Epithelial cell of esophagus (primary cell): Measurements from ENCODE around the gene MMP17.

Experiments
- DNase-seq: peaks from one replicate; pipeline ENCODE4 v3.0.0; 2010; ENCODE audit warnings: low read depth
- H3K4me3 ChIP-seq: 2 replicates; pipeline ENCODE4 v1.5.1; 2011; ENCODE audit warnings: mild to moderate bottlenecking, low read length, control low read depth
- CTCF ChIP-seq: IDR thresholded peaks from 2 replicates; pipeline ENCODE4 v1.5.1; 2011; ENCODE audit warnings: low read depth, mild to moderate bottlenecking, low read length, control low read depth, inconsistent platforms; ENCODE audit not compliant: insufficient read depth; ENCODE audit errors: missing control alignments

Gene MMP17

GRCh38 chr12:131842169-131842568, 14.0 kb downstream of the MMP17 start:
- no peak for DNase-seq
- TF ChIP-seq CTCF, result no peak

GRCh38 chr12:131843527-131843926, 15.3 kb downstream of the MMP17 start:
- H3K4me3 ChIP-seq, result no peak overlapping the region
- no peak for TF ChIP-seq CTCF
- no peak for DNase-seq

More at GRCh38 chr12:131842169-131842568, 14.0 kb downstream of the MMP17 start:
- no peak overlapping the region for H3K4me3 ChIP-seq

GRCh38 chr12:131844140-131844539, 15.9 kb downstream of the MMP17 start:
- no peak for DNase-seq
- H3K4me3 ChIP-seq, result no peak overlapping the region
- no peak for TF ChIP-seq CTCF

- no peak overlapping the region for H3K4me3 ChIP-seq
- no peak for TF ChIP-seq CTCF
- no peak for DNase-seq
Measured at GRCh38 chr12:131844656-131845055, 16.5 kb downstream of the MMP17 start.

- DNase-seq, result no peak
- TF ChIP-seq CTCF, result no peak
- H3K4me3 ChIP-seq, result no peak overlapping the region
Measured at GRCh38 chr12:131845121-131845520, 16.9 kb downstream of the MMP17 start.

GRCh38 chr12:131847456-131847855, 19.3 kb downstream of the MMP17 start:
- TF ChIP-seq CTCF, result no peak
- H3K4me3 ChIP-seq, result no peak overlapping the region
- DNase-seq, result no peak

- no peak for DNase-seq
- TF ChIP-seq CTCF, result no peak
Measured at GRCh38 chr12:131848753-131849152, 20.6 kb downstream of the MMP17 start.

More at GRCh38 chr12:131848753-131849152, 20.6 kb downstream of the MMP17 start:
- no peak overlapping the region for H3K4me3 ChIP-seq
